ENCODE measurements around the gene MINDY4.

GRCh38 chr7:30901856-30902255, 130.6 kb downstream of the MINDY4 start:
- no peak for TF ChIP-seq CTCF (IDR thresholded peaks at IDR 0.05)
- no peak for TF ChIP-seq POLR2A (IDR thresholded peaks at IDR 0.05)

All from right lobe of liver (tissue), 4 donors.